H1 (cell line): ENCODE measurements around the gene OR6B2. TPM values are rescaled to one million over a fixed set of nuclear protein-coding genes. Genes with fewer than 3 reads are reported as not detected.

ENCODE experiments used
- CTCF ChIA-PET: fragments of 300-600 bp; sonication (Branson Sonifier 250); formaldehyde crosslinking; loops from one replicate; lab custom pipeline; 2021; ENCODE audit not compliant: partially characterized antibody; lab: Charles Lee
- POLR2A ChIA-PET: fragments of 300-600 bp; sonication (Branson Sonifier 250); formaldehyde crosslinking; loops from one replicate; lab custom pipeline; 2021; ENCODE audit warnings: inconsistent platforms; ENCODE audit not compliant: partially characterized antibody; lab: Charles Lee
- DNase-seq, 2 experiments: peaks; one replicate each; pipeline versions ENCODE4 v3.0.0 to v3.0.0-alpha.2; 2010 to 2022; ENCODE audit warnings: low spot score in 2 of 2, low read depth in 1 of 2, mixed read lengths in 1 of 2
- FAIRE-seq: peaks from 2 replicates; lab custom pipeline; 2011; peaks lifted over from hg19 to GRCh38; lab: Jason Lieb, UNC
- H2AFZ ChIP-seq: 2 replicates; pipeline ENCODE4 v1.8.1; 2012; ENCODE audit warnings: low read length, inconsistent platforms
- H2AK5ac ChIP-seq: 2 replicates; pipeline ENCODE4 v1.6.1; 2013; ENCODE audit warnings: low read depth, low read length
- H2BK120ac ChIP-seq: replicated peaks from 2 replicates; pipeline ENCODE3; 2013; ENCODE audit warnings: low read depth, low read length, inconsistent platforms
- H2BK12ac ChIP-seq: 2 replicates; pipeline ENCODE4 v1.6.1; 2013; ENCODE audit warnings: low read depth, low read length
- H2BK15ac ChIP-seq: 2 replicates; pipeline ENCODE4 v1.6.1; 2013; ENCODE audit warnings: low read length
- H2BK20ac ChIP-seq: 2 replicates; pipeline ENCODE4 v1.6.1; 2013; ENCODE audit warnings: low read length
- H2BK5ac ChIP-seq: 2 replicates; pipeline ENCODE4 v1.6.1; 2013; ENCODE audit warnings: low read depth, low read length
- H3K14ac ChIP-seq: 2 replicates; pipeline ENCODE4 v1.6.1; 2013; ENCODE audit warnings: inconsistent platforms; ENCODE audit not compliant: insufficient read length
- H3K18ac ChIP-seq: 2 replicates; pipeline ENCODE4 v1.6.1; 2013; ENCODE audit warnings: low read length; ENCODE audit errors: extremely low read depth
- H3K23ac ChIP-seq: 2 replicates; pipeline ENCODE4 v1.6.1; 2013; ENCODE audit warnings: inconsistent platforms; ENCODE audit not compliant: insufficient read length
- H3K23me2 ChIP-seq: 2 replicates; pipeline ENCODE4 v1.6.1; 2013; ENCODE audit warnings: low read depth, low read length
- H3K27ac ChIP-seq: 2 replicates; pipeline ENCODE4 v1.6.1; 2011; ENCODE audit warnings: low read depth, low read length, inconsistent platforms
- H3K27me3 ChIP-seq, 4 experiments: replicated peaks in 1 of 4; 1 replicate in 1 of 4; 2 replicates in 3 of 4; pipeline versions ENCODE4 v1.6.1 to v1.8.1; 2011 to 2013; ENCODE audit warnings: low read length in 3 of 4, mild to moderate bottlenecking in 3 of 4, inconsistent platforms in 2 of 4, mixed read lengths in 2 of 4, moderate library complexity in 1 of 4; ENCODE audit not compliant: control insufficient read depth in 3 of 4, insufficient read depth in 3 of 4; ENCODE audit errors: extremely low read depth in 1 of 4
- H3K36me3 ChIP-seq, 4 experiments: 2 replicates each; pipeline versions ENCODE4 v1.6.1 to v1.8.1; 2011 to 2013; ENCODE audit warnings: mild to moderate bottlenecking in 4 of 4, low read length in 3 of 4, moderate library complexity in 2 of 4, control low read depth in 1 of 4, inconsistent platforms in 1 of 4; ENCODE audit not compliant: insufficient read depth in 4 of 4, control insufficient read depth in 2 of 4
- H3K4ac ChIP-seq: replicated peaks from 2 replicates; pipeline ENCODE3; 2013; ENCODE audit warnings: low read length, low read depth, mixed read lengths, inconsistent platforms; ENCODE audit not compliant: insufficient read length
- H3K4me1 ChIP-seq, 4 experiments: replicated peaks in 1 of 4; 1 replicate in 1 of 4; 2 replicates in 3 of 4; pipeline versions ENCODE4 v1.6.1 to v1.8.1; 2011 to 2013; ENCODE audit warnings: low read length in 3 of 4, inconsistent platforms in 2 of 4, mixed read lengths in 1 of 4; ENCODE audit not compliant: insufficient read depth in 4 of 4, control insufficient read depth in 3 of 4
- H3K4me2 ChIP-seq, 2 experiments: 2 replicates each; pipeline versions ENCODE4 v1.6.1 to v1.8.1; 2011 to 2013; ENCODE audit warnings: low read depth in 2 of 2, low read length in 2 of 2, control low read depth in 1 of 2, inconsistent platforms in 1 of 2, mild to moderate bottlenecking in 1 of 2; ENCODE audit not compliant: insufficient read depth in 1 of 2
- H3K4me3 ChIP-seq, 4 experiments: fragments of 200-600, 300-600 bp in 1 of 4; sonication (generic), shearing (Covaris generic), sonication (Bioruptor Twin) in 1 of 4; 2 replicates each; pipeline versions ENCODE4 v1.5.1 to v1.8.1; 2011 to 2016; ENCODE audit warnings: low read length in 4 of 4, low read depth in 3 of 4, control low read depth in 2 of 4, inconsistent platforms in 2 of 4, mild to moderate bottlenecking in 2 of 4, mixed read lengths in 1 of 4, moderate library complexity in 1 of 4; ENCODE audit not compliant: insufficient read depth in 2 of 4; ENCODE audit errors: extremely low read depth in 1 of 4
- H3K56ac ChIP-seq: replicated peaks from 2 replicates; pipeline ENCODE3; 2013; ENCODE audit warnings: low read depth, mild to moderate bottlenecking, mixed read lengths, low read length, inconsistent platforms; ENCODE audit not compliant: insufficient read length
- H3K79me1 ChIP-seq: 2 replicates; pipeline ENCODE4 v1.6.1; 2013; ENCODE audit warnings: low read depth, low read length, control low read depth
- H3K79me2 ChIP-seq, 2 experiments: 2 replicates each; pipeline versions ENCODE4 v1.6.1 to v1.8.1; 2012 to 2013; ENCODE audit warnings: low read length in 2 of 2, mild to moderate bottlenecking in 2 of 2, inconsistent platforms in 1 of 2; ENCODE audit not compliant: insufficient read depth in 2 of 2, control insufficient read depth in 1 of 2
- H3K9ac ChIP-seq, 4 experiments: replicated peaks in 1 of 4; 1 replicate in 1 of 4; 2 replicates in 3 of 4; pipeline versions ENCODE4 v1.6.1 to v1.8.1; 2011 to 2013; ENCODE audit warnings: low read depth in 3 of 4, low read length in 3 of 4, control low read depth in 2 of 4, mild to moderate bottlenecking in 2 of 4, moderate library complexity in 2 of 4, inconsistent platforms in 1 of 4; ENCODE audit errors: extremely low read depth in 1 of 4
- H3K9me3 ChIP-seq, 2 experiments: 2 replicates each; pipeline versions ENCODE4 v1.6.1 to v1.8.1; 2012 to 2013; ENCODE audit warnings: mild to moderate bottlenecking in 2 of 2, moderate library complexity in 2 of 2, control low read depth in 1 of 2, inconsistent platforms in 1 of 2, low read depth in 1 of 2, low read length in 1 of 2, mixed read lengths in 1 of 2; ENCODE audit not compliant: insufficient read depth in 2 of 2
- H4K20me1 ChIP-seq, 2 experiments: replicated peaks in 1 of 2; 2 replicates each; pipeline versions ENCODE3 to v1.8.1; 2011 to 2013; ENCODE audit warnings: inconsistent platforms in 2 of 2, low read length in 2 of 2, mild to moderate bottlenecking in 1 of 2; ENCODE audit not compliant: insufficient read depth in 2 of 2, control insufficient read depth in 1 of 2
- H4K5ac ChIP-seq: 2 replicates; pipeline ENCODE4 v1.6.1; 2013; ENCODE audit warnings: low read length, low read depth, mixed read lengths, inconsistent platforms; ENCODE audit not compliant: insufficient read length
- H4K8ac ChIP-seq: 2 replicates; pipeline ENCODE4 v1.8.0; 2013; ENCODE audit warnings: mild to moderate bottlenecking, moderate library complexity, low read length, inconsistent platforms; ENCODE audit not compliant: insufficient read depth; ENCODE audit errors: extremely low read depth
- H4K91ac ChIP-seq: replicated peaks from 2 replicates; pipeline ENCODE3; 2013; ENCODE audit warnings: low read length, mixed read lengths, inconsistent platforms; ENCODE audit not compliant: insufficient read length
- ATF3 ChIP-seq: IDR thresholded peaks from 2 replicates; pipeline ENCODE4 v1.6.1; 2011; ENCODE audit warnings: low read depth, mild to moderate bottlenecking, low read length; ENCODE audit not compliant: insufficient read depth
- BCL11A ChIP-seq, 2 experiments: IDR thresholded peaks; one replicate each; pipeline ENCODE4 v1.6.1; 2011; ENCODE audit warnings: low read depth in 2 of 2, low read length in 2 of 2, mild to moderate bottlenecking in 2 of 2
- EZH2 ChIP-seq: fragments of 200-600 bp; sonication (generic); IDR thresholded peaks from 2 replicates; pipeline ENCODE4 v1.7.1; 2012; ENCODE audit warnings: low read depth, mild to moderate bottlenecking, moderate library complexity, low read length, inconsistent platforms; ENCODE audit not compliant: severe bottlenecking
- GTF2F1 ChIP-seq: IDR thresholded peaks from 2 replicates; pipeline ENCODE4 v1.6.1; 2012; ENCODE audit warnings: low read depth, low read length, improper control_type of control experiment, borderline replicate concordance
- JUND ChIP-seq: IDR thresholded peaks from 2 replicates; pipeline ENCODE4 v1.6.1; 2011; ENCODE audit warnings: mild to moderate bottlenecking, improper control_type of control experiment, low read length
- POLR2AphosphoS5 ChIP-seq: IDR thresholded peaks from 2 replicates; pipeline ENCODE4 v1.6.1; 2011; ENCODE audit warnings: low read depth, low read length
- RAD21 ChIP-seq, 2 experiments: IDR thresholded peaks in 1 of 2; conservative IDR thresholded peaks in 1 of 2; 2 replicates each; pipeline ENCODE4 v1.6.1; 2011; ENCODE audit warnings: low read depth in 2 of 2, low read length in 2 of 2, improper control_type of control experiment in 1 of 2, inconsistent platforms in 1 of 2, mild to moderate bottlenecking in 1 of 2, moderate library complexity in 1 of 2
- SIX5 ChIP-seq: IDR thresholded peaks from 2 replicates; pipeline ENCODE4 v1.6.1; 2011; ENCODE audit warnings: mild to moderate bottlenecking, low read depth, low read length
- SP1 ChIP-seq: IDR thresholded peaks from 2 replicates; pipeline ENCODE4 v1.6.1; 2011; ENCODE audit warnings: low read depth, low read length
- WGBS, 2 experiments: shearing (Covaris generic) in 1 of 2; methylation state at CpG; one replicate each; pipeline versions ENCODE4 v1.1.6 to v1.1.7; 2013 to 2015; ENCODE audit warnings: low lambda C conversion rate in 2 of 2, mixed read lengths in 2 of 2, inconsistent platforms in 1 of 2, low coverage in 1 of 2, missing lambda C conversion rate in 1 of 2; ENCODE audit not compliant: insufficient replicate concordance in 2 of 2, insufficient coverage in 1 of 2, insufficient read length in 1 of 2; ENCODE audit errors: extremely low coverage in 1 of 2, missing lambda C conversion rate in 1 of 2; 5-methylcytosine and 5-hydroxymethylcytosine counted together
- long read RNA-seq, 2 experiments: library from RNA in 1 of 2; library from capped mRNA in 1 of 2; stranded (forward); transcript quantifications; one replicate each; pipeline ENCODE4 v2.0.0, GENCODE V29; 2021; ENCODE audit warnings: inconsistent platforms in 1 of 2
- polyA minus RNA-seq, 3 experiments: library from RNA; depleted of rRNA, polyadenylated mRNA; stranded (reverse); fragments of >200 nt; gene quantifications; 1 replicate in 2 of 3; 2 replicates in 1 of 3; pipeline ENCODE4 v1.2.3, GENCODE V29; 2011
- polyA plus RNA-seq, 7 experiments: library from polyadenylated mRNA; depleted of rRNA in 3 of 7; stranded (reverse) in 5 of 7; unstranded in 2 of 7; fragments of >200 nt in 5 of 7; fragments of 200-250 nt in 2 of 7; gene quantifications; 1 replicate in 5 of 7; 2 replicates in 1 of 7; 4 replicates in 1 of 7; pipeline versions ENCODE4 v1.2.1 to v1.2.3, GENCODE V29; 2011 to 2013; ENCODE audit warnings: missing spikeins in 2 of 7, mixed read lengths in 2 of 7
- total RNA-seq: library from RNA; stranded (reverse); fragmentation: NEBNext Ultra II Directional; extraction: Animal tissue kit (Norgen Biotek cat#: 25700); gene quantifications from 2 replicates; pipeline ENCODE4 v1.2.1, GENCODE V29; 2021

The OR6B2 gene
- total RNA-seq (not detected in 2 replicates), polyA plus RNA-seq (2011; rRNA removed) (not detected in 2 replicates), polyA minus RNA-seq (2011; rRNA and poly(A)+ RNA removed) (not detected in 2 replicates)
- polyA plus RNA-seq (2011; cell fraction: cytosol; rRNA removed), result not detected
- not detected for polyA plus RNA-seq (2011; cell fraction: nucleus; rRNA removed)
- polyA plus RNA-seq (2012, experiment 1 of 2), result not detected in 4 replicates
- polyA plus RNA-seq (2012, experiment 2 of 2), result not detected
- not detected for polyA plus RNA-seq (2013, experiment 1 of 2)
- not detected for polyA plus RNA-seq (2013, experiment 2 of 2)
- not detected for polyA minus RNA-seq (2011; cell fraction: cytosol; rRNA and poly(A)+ RNA removed)
- polyA minus RNA-seq (2011; cell fraction: nucleus; rRNA and poly(A)+ RNA removed), result not detected
- long read RNA-seq, experiment 1, result 0 reads
- long read RNA-seq, experiment 2, result 0 reads

- Histone ChIP-seq H3K4ac (no peak within 1 kb of the TSS), H3K27ac (no peak within 1 kb of the TSS), H4K91ac (no peak within 1 kb of the TSS), H3K9ac (no peak within 1 kb of the TSS), H4K5ac (no peak within 1 kb of the TSS), H4K20me1 (no peaks in the 10 kb centered on the region), H2BK15ac (no peak within 1 kb of the TSS), H2AFZ (no peak within 1 kb of the TSS), H3K9me3 (no peaks in the 10 kb centered on the region), H3K14ac (no peak within 1 kb of the TSS), H3K79me1 (no peaks in the 10 kb centered on the region), H2BK120ac (no peak within 1 kb of the TSS), H3K56ac (no peak within 1 kb of the TSS), H3K36me3 (no peaks in the 10 kb centered on the region), H3K79me2 (no peaks in the 10 kb centered on the region), H2BK12ac (no peak within 1 kb of the TSS), H3K4me2 (no peak within 1 kb of the TSS), H2BK20ac (no peak within 1 kb of the TSS), H3K18ac (no peak within 1 kb of the TSS), H2AK5ac (no peak within 1 kb of the TSS), H4K8ac (no peak within 1 kb of the TSS; the same call in 1 of the 2 replicates), H2BK5ac (no peak within 1 kb of the TSS), H3K27me3 (no peaks in the 10 kb centered on the region; a peak in 2 of 7 replicates), H3K23ac (no peak within 1 kb of the TSS), H3K23me2 (peaks cover 2% of the 10 kb centered on the region; the same call in 1 of the 2 replicates), H3K4me3 (no peak within 1 kb of the TSS), H3K4me1 (no peaks in the 10 kb centered on the region)
- CTCF ChIA-PET, result interaction anchor here (1.2 to 1.3 kb wide), 2 partner anchors 9 to 113 kb away, joined by 4 to 5 read pairs; no protein-coding TSS in a partner anchor
- WGBS, 2 experiments, result 91% methylated on average over 6 of the region's 6 CpGs; no CpG with 5 or more reads in 1 of the 2 experiments
- FAIRE-seq, result no peak
- POLR2A ChIA-PET, result interaction anchor here (0.7 kb wide), 1 partner anchor 97 kb away, joined by 3 read pairs; no protein-coding TSS in a partner anchor
- no peak for DNase-seq
- no peak for TF ChIP-seq EZH2
- TF ChIP-seq POLR2AphosphoS5, result no peak
- no peak for TF ChIP-seq RAD21 (IDR thresholded peaks at IDR 0.05 in 1 of 2, conservative IDR thresholded peaks at IDR 0.05 in 1 of 2; ENCODE audit: low read depth in 2 of 2, low read length in 2 of 2)
- TF ChIP-seq BCL11A (IDR thresholded peaks at IDR 0.05; ENCODE audit: low read depth in 2 of 2, low read length in 2 of 2), result no peak
- TF ChIP-seq ATF3, result no peak
- TF ChIP-seq JUND, result no peak
- TF ChIP-seq SP1, result no peak
- no peak for TF ChIP-seq SIX5
- no peak for TF ChIP-seq GTF2F1
These were observed at the start of gene OR6B2 for GRCh38 chr2:240030379-240031094. OR6B2 (minus strand) TSS chr2:240030429; CDS start chr2:240030429, 0 bp downstream.
